ENCODE measurements around the gene VTCN1.

DNA sequence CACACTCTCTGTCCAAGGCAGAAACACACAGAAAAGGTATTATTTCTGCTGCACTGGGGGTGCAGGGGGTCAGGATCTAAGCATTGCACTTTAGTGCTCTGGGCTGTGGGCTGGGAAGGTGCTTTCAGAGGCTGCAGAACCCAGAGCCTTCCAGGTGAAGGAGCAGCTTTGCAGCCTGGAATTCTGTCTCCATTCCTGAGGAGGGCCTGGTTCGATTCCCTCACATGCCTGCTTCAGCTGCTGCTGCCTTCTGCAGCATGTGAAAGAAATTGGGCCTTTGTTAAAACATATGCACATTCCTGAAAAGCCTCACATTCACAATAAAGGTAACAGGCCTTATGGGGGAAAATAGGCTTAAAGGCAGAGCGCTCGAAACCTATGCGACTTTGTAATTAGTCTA lies 35.9 kb downstream of the VTCN1 start:
- TF ChIP-seq CHD2 (IDR thresholded peaks at IDR 0.05; ENCODE audit: low read depth, low read length) (no peak), ZNF737 (CRISPR knock-in tag; IDR thresholded peaks at IDR 0.05; ENCODE audit: borderline replicate concordance) (no peak), SP2 (CRISPR knock-in tag; IDR thresholded peaks at IDR 0.05) (no peak), RFX5 (IDR thresholded peaks at IDR 0.05; ENCODE audit: low read depth, low read length) (no peak), ZNF281 (CRISPR knock-in tag; IDR thresholded peaks at IDR 0.05; ENCODE audit: borderline replicate concordance) (no peak), IRF9 (CRISPR knock-in tag; IDR thresholded peaks at IDR 0.05; ENCODE audit: borderline replicate concordance) (no peak), ATF7 (IDR thresholded peaks at IDR 0.05) (no peak), ATF7 (CRISPR knock-in tag; IDR thresholded peaks at IDR 0.05) (no peak), FOSL2 (CRISPR knock-in tag; IDR thresholded peaks at IDR 0.05) (no peak), ZNF343 (CRISPR knock-in tag; IDR thresholded peaks at IDR 0.05) (no peak)

Measured in HepG2 (cell line).